Activated naive CD4-positive, alpha-beta T cell treated with anti-CD3 and anti-CD28 coated beads, Interleukin-2, amount 50 U/mL, for 72 hours (primary cell): ENCODE measurements around the gene THRB. TPM values are rescaled to one million over a fixed set of nuclear protein-coding genes. Genes with fewer than 3 reads are reported as not detected.
A peak's percentile ranks its signal among the peaks of the same experiment; 100 is the strongest.

ENCODE experiments used
- ATAC-seq, 2 donors: fragments of 150-1000 bp; cut with Tn5 transposase; 2 replicates each; pipeline ENCODE4 v1.10.0; 2021; ENCODE audit warnings: mild to moderate bottlenecking in 2 of 2, moderate library complexity in 2 of 2
- DNase-seq, 2 donors: peaks; one replicate each; pipeline ENCODE4 v3.0.0; 2021 to 2022; ENCODE audit warnings: low spot score in 2 of 2
- H3K27ac Mint-ChIP-seq, 2 donors: one replicate each; pipeline ENCODE4 v1.8.0; 2022; ENCODE audit warnings: mild to moderate bottlenecking in 2 of 2, mixed read lengths in 2 of 2
- H3K36me3 Mint-ChIP-seq, 2 donors: one replicate each; pipeline ENCODE4 v1.8.0; 2022; ENCODE audit warnings: mixed read lengths in 2 of 2
- H3K9me3 Mint-ChIP-seq, 2 donors: one replicate each; pipeline ENCODE4 v1.8.0; 2022; ENCODE audit warnings: mixed read lengths in 2 of 2
- total RNA-seq, 2 donors: library from RNA; stranded (reverse); gene quantifications; one replicate each; pipeline ENCODE4 v1.2.3, GENCODE V29; 2022

Gene THRB
- total RNA-seq, 2 donors from 2014 or later, result not detected

DNA sequence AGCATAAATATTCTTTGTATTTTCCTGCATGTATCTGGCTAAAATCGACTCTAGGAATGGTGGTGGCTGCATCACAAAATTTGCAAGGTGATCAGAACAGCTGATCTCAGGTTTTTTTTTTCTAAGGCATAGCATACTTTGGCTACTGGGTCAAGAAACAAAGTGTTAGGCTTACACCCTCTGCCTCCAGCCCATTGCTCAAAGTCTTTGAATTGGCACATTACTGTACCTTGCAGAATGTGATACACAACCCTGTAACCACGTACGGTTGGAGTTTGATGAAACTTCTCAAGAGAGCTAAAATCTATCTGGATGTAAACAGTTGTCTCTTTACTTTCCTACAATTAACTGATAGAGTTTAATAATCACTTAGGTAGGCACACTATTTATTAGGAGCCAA, 188.1 kb downstream of the THRB start:
- Mint-ChIP-seq H3K27ac (no peak overlapping the region), H3K9me3 (no peaks in the 10 kb centered on the region)
- ATAC-seq, result no peak

DNA sequence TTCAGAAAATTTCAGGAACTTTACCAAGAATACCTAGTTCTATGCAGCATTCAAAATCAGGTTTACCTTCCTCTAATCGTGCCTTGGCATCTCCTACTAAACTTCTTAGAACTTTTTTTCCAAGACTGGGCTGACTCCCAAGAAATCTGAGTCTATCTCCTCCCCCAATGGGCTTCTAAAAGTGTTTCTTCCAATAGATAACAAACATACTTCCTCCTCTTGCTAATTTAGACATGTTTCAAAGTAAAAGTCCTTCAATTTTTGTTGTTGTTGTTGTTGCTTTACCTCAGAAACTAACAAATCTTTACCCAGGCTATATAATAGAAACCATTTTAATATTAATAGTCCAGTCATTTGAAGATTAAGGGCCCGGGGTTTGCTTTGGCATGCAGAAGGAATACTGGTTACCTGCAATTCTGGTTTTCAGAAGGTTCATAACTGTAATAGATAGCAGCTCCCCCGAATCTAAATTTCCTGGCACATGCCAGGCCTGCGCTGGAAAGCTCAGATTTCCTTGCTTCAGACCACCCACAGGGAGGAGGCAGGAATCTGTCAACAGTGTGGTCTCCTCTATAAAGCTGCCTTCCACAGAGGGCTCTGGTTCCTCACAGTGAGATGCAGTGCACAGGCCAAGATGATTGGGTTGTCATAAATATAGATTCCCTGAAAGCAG, 188.7 kb downstream of the THRB start:
- H3K9me3 Mint-ChIP-seq, result no peaks in the 10 kb centered on the region
- DNase-seq (no peak), ATAC-seq (no peak)
- no peak overlapping the region for H3K27ac Mint-ChIP-seq
- no peaks in the 10 kb centered on the region for H3K36me3 Mint-ChIP-seq

More for the DNA sequence above, 188.1 kb downstream of the THRB start:
- DNase-seq, result no peak
- H3K36me3 Mint-ChIP-seq, result no peaks in the 10 kb centered on the region

DNA sequence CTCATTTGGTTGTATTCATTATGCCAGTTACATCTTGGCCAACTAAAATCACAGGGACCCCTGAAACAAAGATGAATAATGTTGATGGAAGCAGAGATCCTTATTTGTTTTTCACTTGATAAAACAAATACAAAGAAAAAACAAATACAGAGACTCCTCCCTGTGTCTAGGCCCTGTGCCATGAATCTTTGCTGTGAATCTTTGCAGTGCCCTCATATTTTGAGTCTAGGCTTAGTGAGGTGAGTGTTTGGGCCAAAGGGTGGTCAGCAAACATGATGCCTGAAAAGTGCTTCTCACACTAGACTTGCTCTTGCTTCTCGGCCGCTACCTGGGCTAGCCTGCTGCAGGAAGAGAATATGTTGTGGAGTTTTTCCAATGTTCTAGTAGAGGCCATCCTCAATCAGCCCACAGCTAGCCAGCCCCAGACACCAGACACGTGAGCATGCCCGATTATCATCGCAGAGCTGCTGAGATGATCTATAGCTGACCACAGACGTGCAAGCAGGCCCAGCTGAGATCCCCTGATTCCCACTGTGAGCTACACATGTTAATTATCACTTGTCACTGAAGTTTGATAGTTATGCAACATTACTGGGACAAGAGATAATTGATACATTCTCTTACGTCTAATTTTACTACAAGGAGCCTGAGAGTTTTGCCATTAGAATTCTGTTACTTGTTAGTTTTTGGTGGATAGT, 191.4 kb downstream of the THRB start:
- Mint-ChIP-seq H3K27ac (no peak overlapping the region), H3K9me3 (no peaks in the 10 kb centered on the region), H3K36me3 (no peaks in the 10 kb centered on the region)
- DNase-seq (no peak), ATAC-seq (no peak)

DNA sequence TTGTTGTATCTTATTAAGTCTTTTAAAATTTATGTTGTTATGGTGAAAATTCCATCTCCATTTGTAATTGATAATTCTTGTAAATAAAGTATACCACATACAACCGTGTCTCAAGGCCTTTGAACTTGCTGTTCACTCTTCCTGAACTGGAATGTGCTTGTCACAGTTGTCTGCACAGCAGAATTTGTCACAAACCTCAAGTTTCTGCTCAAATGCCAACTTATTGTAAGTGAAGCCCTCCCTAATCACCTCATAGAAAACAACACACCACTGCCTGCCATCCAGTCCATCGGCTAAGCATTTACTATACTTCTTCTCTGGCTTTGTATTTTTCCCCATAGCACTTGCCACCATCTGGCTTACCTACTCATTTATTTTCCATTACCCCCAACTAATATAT, 192.3 kb downstream of the THRB start:
- DNase-seq, result no peak
- Mint-ChIP-seq H3K36me3 (no peaks in the 10 kb centered on the region), H3K9me3 (no peaks in the 10 kb centered on the region), H3K27ac (no peak overlapping the region)
- ATAC-seq, result no peak

DNA sequence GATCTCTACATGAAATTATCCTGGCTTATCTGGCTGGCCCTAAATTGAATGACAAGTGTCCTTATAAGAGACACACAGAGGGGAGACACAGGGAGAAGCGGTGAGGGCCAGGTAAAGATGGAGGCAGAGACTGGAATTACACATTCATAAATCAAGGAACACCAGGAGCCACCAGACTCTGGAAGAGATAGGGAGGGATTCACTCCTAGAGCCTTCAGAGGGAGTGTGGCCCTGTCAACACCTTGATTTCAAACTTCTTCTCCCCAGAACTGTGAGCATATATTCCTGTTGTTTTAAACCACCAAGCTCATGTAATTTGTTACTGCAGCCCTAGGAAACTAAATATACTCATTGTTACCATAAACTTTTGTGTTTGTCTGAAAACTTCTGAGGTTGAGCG, 193.7 kb downstream of the THRB start:
- Mint-ChIP-seq H3K27ac (no peak overlapping the region), H3K9me3 (no peaks in the 10 kb centered on the region), H3K36me3 (no peaks in the 10 kb centered on the region)
- ATAC-seq (no peak), DNase-seq (no peak)

DNA sequence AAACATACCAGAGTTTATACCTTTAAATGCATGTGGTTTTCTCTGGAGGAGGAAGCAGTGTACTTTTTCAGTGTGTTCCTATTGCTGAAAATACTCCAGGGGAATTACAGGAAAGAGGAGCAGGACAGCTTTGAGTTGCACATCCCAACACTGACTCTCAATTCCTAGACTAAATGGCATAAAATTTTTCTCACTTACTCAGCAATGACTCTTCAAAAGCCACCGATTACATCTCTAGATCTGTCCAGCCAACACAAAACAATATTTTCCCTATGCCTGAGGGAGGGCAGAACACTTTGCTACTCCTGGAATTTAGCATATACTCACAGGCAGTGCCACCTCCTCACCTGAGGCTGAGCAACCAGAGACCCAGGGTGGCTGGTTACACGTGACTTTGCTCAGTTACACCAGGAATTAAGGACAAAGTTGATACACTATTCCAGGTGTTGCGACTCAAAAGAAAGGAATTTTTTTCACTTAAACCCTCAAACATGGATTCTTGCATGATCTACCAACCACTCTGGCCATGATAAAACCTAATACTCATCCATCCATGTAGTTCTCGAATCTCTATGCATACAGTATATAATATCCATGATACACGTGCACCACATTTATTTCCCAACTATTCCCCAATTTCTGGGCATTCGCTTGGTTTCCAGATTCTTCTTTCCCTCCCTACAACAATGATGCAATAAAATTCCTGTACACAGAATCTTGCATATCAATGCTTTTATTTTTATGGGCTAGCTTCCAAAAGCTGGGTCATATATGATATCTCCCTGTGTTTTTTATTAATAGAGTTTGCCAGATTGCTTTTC, 194.6 kb downstream of the THRB start:
- H3K9me3 Mint-ChIP-seq, result no peaks in the 10 kb centered on the region
- no peak for ATAC-seq
- H3K27ac Mint-ChIP-seq, result no peak overlapping the region
- DNase-seq, result no peak
- H3K36me3 Mint-ChIP-seq, result no peaks in the 10 kb centered on the region

DNA sequence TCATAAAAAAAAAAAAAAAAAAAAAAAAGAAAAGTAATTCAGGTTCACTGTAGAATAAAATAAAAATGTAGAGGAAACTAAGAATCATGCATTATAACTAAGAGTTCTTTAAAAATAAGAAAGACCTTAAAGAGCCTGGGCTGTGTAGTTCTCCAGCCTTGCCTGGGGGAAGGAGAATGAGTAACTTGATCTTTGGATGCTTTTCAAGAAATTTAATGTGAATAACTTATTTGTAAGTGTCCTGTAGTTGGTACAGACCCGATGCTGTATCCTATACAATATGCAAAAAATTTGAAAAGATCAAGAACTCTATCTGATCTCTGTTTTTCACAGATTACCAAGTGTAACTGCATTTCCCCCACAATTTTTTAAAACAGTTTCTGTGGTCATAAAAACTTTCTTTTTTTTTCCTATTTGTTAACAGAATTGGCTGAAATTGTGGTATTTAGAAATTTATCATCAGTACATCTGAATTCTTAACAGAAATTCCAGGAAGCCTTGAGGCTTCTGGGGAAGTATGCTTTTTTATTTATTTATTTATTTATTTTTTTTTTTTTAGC, 195.3 kb downstream of the THRB start:
- Mint-ChIP-seq H3K36me3 (no peaks in the 10 kb centered on the region), H3K9me3 (peaks cover 0 to 1% of the 10 kb centered on the region in 2 donors), H3K27ac (no peak overlapping the region)
- no peak for ATAC-seq
- DNase-seq, result no peak

DNA sequence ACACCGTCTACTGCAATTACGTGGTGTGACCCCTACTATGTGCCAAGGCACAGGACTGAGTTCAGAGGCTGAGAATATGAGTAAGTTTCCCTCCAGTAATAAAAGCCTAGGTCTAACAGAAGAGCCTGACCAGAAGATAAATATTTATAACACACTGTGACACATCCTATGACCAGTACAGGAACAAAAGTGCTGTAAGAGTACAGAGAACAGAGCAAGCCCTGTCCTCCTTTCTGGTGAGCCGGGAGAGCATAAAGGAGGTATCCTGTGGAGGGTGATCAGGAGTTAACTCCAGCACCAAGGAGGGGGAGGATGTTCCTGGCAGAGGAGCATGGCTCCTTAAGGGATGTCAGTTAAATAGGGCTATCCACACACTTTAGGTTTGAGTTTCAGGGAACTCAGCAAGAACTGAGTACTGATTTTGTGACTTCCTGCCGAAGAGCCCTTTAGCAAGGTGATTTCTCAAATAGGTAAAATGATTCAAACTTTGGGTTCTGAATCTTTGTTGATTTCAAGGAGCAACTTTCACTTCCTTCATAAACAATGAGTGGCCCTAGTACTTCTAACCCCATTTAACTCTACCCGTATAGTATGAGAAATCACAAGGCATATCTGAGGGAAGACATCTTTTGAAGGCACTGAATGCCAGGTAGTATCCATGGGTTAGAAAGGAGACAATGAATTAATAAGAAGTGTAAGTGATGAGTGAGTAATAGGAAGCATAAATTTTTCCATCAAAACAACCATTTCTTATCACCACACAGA, 198.0 kb downstream of the THRB start:
- DNase-seq (no peak), ATAC-seq (peak in 1 of 2 donors; percentile 60)
- H3K36me3 Mint-ChIP-seq, result no peaks in the 10 kb centered on the region
- H3K9me3 Mint-ChIP-seq, result peaks cover 0 to 5% of the 10 kb centered on the region in 2 donors
- H3K27ac Mint-ChIP-seq, result no peak overlapping the region

DNA sequence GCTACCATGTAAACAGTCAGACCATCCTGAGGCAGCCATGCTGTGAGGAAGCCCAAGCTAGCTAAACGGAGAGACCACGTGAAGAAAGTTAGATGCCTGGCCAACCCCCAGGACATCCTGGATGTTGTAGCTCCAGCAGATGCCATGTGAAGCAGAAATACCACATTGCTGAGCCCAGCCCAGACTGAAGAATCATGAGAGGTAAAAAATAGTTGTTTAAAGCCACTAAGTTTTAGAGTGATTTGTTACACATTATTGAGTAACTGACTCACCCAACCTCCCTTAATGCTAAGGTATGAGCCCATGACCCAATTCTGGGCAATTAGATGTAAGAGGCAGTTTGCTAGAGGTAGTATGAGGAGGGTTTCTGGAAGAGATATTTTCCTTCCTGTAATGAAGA, 200.5 kb downstream of the THRB start:
- Mint-ChIP-seq H3K36me3 (no peaks in the 10 kb centered on the region), H3K27ac (no peak overlapping the region), H3K9me3 (peaks cover 0 to 5% of the 10 kb centered on the region in 2 donors)
- DNase-seq, result no peak
- ATAC-seq, result no peak

DNA sequence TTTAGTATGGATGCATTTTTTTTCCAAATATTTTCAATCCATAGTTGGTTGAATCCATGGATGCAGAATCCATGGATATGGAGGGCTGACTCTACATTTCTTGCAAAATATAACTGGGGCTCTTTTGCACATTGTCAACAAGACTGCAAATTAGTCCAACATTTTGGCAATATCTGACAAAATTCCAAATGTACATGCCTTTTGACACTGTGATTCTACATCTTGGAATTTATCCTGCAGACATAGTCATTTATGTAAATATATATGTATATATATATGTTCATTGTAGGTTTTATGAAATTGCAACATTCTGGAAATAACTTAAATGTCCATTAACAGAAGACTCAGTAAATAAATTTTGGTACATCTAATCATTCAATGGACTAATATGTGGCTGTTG, 203.0 kb downstream of the THRB start:
- Mint-ChIP-seq H3K36me3 (no peaks in the 10 kb centered on the region), H3K9me3 (peaks cover 0 to 5% of the 10 kb centered on the region in 2 donors), H3K27ac (no peak overlapping the region)
- no peak for DNase-seq
- ATAC-seq, result no peak

DNA sequence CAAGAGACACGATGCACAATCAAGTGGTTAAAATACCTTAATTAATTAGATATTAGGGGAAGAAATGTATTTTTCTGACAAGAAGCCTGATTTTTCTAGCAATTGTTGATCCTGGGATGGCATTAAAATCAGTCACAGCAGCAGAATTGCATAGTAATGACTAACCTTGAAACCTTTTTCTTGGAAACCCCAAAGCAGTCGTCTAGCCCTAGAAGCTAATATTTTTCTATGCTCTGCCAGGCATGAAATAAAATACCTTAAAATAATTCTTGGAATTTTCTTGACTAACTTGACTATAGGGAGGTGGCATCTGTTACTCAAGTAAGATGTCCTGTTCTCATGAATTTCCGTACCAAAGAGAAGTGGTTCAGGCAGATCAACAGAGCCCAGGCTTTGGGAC, 204.1 kb downstream of the THRB start:
- DNase-seq (no peak), ATAC-seq (no peak)
- H3K36me3 Mint-ChIP-seq, result no peaks in the 10 kb centered on the region
- peaks cover 0 to 5% of the 10 kb centered on the region in 2 donors for H3K9me3 Mint-ChIP-seq
- no peak overlapping the region for H3K27ac Mint-ChIP-seq

DNA sequence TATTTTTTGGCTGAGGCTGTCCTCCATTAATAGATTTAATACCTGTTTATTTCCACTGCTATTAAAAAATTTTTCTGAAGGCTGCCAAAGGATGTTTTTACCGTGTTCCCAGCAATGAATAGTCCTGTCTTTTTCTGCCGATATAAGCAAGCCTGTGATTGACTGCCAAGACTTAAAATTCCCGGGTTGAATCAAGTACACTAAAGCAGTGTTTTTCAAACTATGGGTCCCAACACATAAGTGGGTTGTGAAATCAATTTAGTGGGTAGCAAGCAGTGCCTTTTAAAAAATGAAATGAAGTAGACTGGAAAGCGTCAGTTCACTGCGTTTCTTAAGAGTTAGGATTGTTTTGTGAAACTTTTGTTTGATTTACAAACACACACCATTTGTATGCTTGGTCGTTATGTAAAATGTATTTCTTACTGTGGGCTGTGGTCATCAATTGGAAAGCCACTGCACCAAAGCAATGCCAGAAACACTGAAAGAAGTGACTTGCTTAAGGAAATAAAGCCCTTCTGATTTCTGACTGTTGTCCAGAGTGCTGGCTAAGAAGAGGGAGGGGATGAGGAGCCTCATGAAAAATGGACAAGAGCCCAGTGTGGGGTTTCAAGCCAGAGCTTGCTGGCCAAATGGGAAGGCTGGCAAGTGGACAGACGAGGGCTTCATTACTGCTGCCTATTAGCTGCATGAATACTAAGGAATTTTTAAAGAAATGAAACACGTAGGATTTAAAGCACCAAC, 206.0 kb downstream of the THRB start:
- DNase-seq (no peak), ATAC-seq (no peak)
- H3K9me3 Mint-ChIP-seq, result no peaks in the 10 kb centered on the region
- no peaks in the 10 kb centered on the region for H3K36me3 Mint-ChIP-seq
- no peak overlapping the region for H3K27ac Mint-ChIP-seq

DNA sequence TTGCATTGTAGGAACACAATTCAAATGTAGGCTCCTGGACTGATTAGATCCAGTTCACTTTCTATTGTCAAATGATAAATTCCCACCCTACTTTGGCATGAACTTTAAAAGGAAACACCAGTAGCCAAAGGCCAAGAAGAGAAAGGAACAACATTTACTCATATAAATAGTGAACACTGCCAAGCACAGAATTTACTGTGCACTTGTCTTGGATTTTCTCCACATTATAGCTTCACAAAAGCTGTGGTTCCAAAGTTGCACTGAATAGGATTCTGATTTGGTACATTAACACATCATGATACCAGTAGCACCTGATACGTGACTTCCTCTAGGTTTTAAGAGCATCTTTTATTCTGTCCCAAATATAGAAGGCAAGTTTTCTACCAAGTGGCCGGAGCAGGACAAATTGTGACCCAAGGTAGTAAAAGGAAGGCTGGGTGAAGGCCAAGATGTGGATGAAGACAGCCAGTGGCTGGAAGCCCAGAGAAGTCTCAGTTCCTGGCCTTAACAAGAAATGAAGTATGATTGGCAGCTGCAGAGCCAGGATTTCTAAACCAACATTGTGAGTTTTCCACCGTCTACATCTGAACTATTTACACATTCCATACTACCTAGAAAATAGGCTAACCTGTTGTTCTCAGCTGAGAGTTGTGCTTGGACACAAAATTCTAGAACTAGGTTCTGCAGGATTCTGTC, 206.7 kb downstream of the THRB start:
- ATAC-seq (no peak), DNase-seq (no peak)
- Mint-ChIP-seq H3K27ac (no peak overlapping the region), H3K36me3 (no peaks in the 10 kb centered on the region), H3K9me3 (no peaks in the 10 kb centered on the region)

DNA sequence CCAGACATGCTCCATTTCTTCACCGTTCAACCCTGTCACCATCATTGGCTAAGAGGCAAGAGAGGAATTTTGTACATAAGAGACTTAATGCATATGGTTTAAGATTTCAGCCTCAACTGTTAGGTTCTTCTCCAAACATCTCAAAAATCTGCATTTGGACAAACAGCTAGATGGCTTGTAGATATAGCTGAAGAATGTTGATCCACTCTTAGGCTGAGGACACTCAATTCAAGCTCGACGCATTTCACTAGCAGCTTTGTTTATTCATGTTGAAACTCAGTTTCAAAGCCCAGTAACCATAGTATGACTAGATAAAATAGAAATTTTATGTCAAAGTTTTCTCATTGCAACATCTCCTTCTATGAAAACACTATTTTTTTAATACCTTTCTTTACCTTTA, 208.2 kb downstream of the THRB start:
- DNase-seq, result no peak
- Mint-ChIP-seq H3K9me3 (no peaks in the 10 kb centered on the region), H3K36me3 (no peaks in the 10 kb centered on the region), H3K27ac (no peak overlapping the region)
- no peak for ATAC-seq

DNA sequence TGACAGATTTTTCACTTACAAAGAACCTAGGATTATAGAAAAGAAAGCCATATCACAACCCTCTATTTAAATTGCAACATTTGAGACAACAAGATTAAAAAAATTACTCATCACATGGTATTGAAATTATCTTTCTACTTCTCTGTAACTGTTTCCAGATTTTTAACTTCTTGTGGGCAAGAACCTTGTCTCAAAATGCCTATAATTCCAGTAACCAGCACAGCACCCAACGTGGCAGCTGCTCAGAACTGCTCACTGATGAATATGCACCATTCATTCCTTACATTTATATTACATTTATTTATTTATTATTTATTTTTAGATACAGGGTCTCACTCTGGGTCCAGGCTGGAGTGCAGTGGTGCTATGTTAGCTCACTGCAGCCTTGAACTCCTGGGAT, 216.1 kb downstream of the THRB start:
- Mint-ChIP-seq H3K9me3 (no peaks in the 10 kb centered on the region), H3K27ac (no peak overlapping the region), H3K36me3 (no peaks in the 10 kb centered on the region)
- ATAC-seq (no peak), DNase-seq (no peak)
